Measurements from ENCODE around the gene KDM4C. TPM values are rescaled to one million over a fixed set of nuclear protein-coding genes. Genes with fewer than 3 reads are reported as not detected.

The KDM4C gene
- total RNA-seq, 1 experiment from 2014 or later, result 4.8 TPM

DNA sequence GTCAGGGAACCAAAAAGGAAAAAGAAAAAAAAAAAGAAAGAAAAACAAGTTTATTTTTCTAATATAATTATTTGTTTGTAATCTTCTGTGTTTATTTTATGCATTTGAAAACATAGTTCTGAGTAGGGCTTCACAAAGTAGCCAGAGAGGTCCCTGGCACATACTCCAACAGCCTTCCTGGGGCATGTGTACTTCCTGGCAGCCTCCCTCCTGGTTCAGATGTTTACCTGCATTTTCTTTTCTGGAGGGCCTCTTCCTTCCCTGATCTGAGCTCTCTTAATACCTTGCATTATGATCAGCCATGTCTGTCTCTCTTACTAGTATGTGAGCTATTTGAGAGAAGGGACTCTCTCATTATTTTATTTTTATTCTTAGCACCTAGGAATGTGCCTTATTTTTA, 361.8 kb downstream of the KDM4C start:
- H3K27ac ChIP-seq (ENCODE audit: low read depth, low read length, poor library complexity, severe bottlenecking), result no peak overlapping the region
- POLR2A ChIA-PET (ENCODE audit: low non-redundant PET), result no interaction called here
- no peak for DNase-seq (ENCODE audit: low spot score)
- H3K9me3 ChIP-seq (ENCODE audit: low read depth, low read length, poor library complexity, severe bottlenecking), result no peaks in the 10 kb centered on the region
- no peaks in the 10 kb centered on the region for H3K36me3 ChIP-seq (ENCODE audit: insufficient read depth, low read length, poor library complexity, severe bottlenecking)
- BruUV-seq (replicated peaks), result no TSS peak
- CTCF ChIA-PET, result no interaction called here
- intact Hi-C loops (cut with micrococcal nuclease; ENCODE audit: unreplicated experiment), result no loop called here
- TF ChIP-seq EZH2 (IDR thresholded peaks at IDR 0.05; ENCODE audit: borderline replicate concordance, low read depth, low read length, poor library complexity, severe bottlenecking) (no peak), CTCF (conservative IDR thresholded peaks at IDR 0.05; ENCODE audit: low read depth, low read length) (no peak)
- H3K4me1 ChIP-seq (ENCODE audit: insufficient read depth, low read length, poor library complexity, severe bottlenecking), result no peaks in the 10 kb centered on the region
- H3K27me3 ChIP-seq (replicated peaks; ENCODE audit: insufficient read depth, low read depth, low read length, poor library complexity), result no peaks in the 10 kb centered on the region
- H3K4me3 ChIP-seq (ENCODE audit: low read depth, low read length, poor library complexity, severe bottlenecking), result no peak overlapping the region

- TF ChIP-seq EZH2 (IDR thresholded peaks at IDR 0.05; ENCODE audit: borderline replicate concordance, low read depth, low read length, poor library complexity, severe bottlenecking) (no peak), CTCF (conservative IDR thresholded peaks at IDR 0.05; ENCODE audit: low read depth, low read length) (no peak)
- H3K36me3 ChIP-seq (ENCODE audit: insufficient read depth, low read length, poor library complexity, severe bottlenecking), result no peaks in the 10 kb centered on the region
- H3K9me3 ChIP-seq (ENCODE audit: low read depth, low read length, poor library complexity, severe bottlenecking), result no peaks in the 10 kb centered on the region
- H3K27ac ChIP-seq (ENCODE audit: low read depth, low read length, poor library complexity, severe bottlenecking), result no peak overlapping the region
- CTCF ChIA-PET, result no interaction called here
- no peaks in the 10 kb centered on the region for H3K27me3 ChIP-seq (replicated peaks; ENCODE audit: insufficient read depth, low read depth, low read length, poor library complexity)
- no peaks in the 10 kb centered on the region for H3K4me1 ChIP-seq (ENCODE audit: insufficient read depth, low read length, poor library complexity, severe bottlenecking)
- H3K4me3 ChIP-seq (ENCODE audit: low read depth, low read length, poor library complexity, severe bottlenecking), result no peak overlapping the region
- DNase-seq (ENCODE audit: low spot score), result no peak
- intact Hi-C loops (cut with micrococcal nuclease; ENCODE audit: unreplicated experiment), result no loop called here
- POLR2A ChIA-PET (ENCODE audit: low non-redundant PET), result no interaction called here
- no TSS peak for BruUV-seq (replicated peaks)
Measured at GRCh38 chr9:7121055-7121454, 363.3 kb downstream of the KDM4C start.

DNA sequence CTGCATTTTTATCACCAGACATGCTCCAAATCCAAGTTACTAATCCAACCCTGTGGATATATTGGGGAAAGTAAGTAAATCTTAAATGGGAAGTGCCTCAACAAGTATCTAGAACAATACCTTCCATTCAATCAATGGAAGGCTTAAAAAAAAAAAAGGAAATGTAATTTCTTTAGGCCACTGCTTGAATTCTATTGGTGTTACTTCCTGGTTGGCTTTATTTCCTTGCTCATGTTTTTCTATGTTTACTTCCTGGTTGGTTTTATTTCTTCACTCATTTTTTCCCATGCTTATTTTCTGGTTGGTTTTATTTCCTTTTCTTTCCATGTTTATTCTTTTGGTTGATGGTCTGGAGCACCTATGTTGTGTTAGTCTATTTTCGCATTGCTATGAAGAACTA, 363.9 kb downstream of the KDM4C start:
- no peaks in the 10 kb centered on the region for H3K27me3 ChIP-seq (replicated peaks; ENCODE audit: insufficient read depth, low read depth, low read length, poor library complexity)
- POLR2A ChIA-PET (ENCODE audit: low non-redundant PET), result no interaction called here
- CTCF ChIA-PET, result no interaction called here
- no peaks in the 10 kb centered on the region for H3K36me3 ChIP-seq (ENCODE audit: insufficient read depth, low read length, poor library complexity, severe bottlenecking)
- no peaks in the 10 kb centered on the region for H3K4me1 ChIP-seq (ENCODE audit: insufficient read depth, low read length, poor library complexity, severe bottlenecking)
- no peak overlapping the region for H3K27ac ChIP-seq (ENCODE audit: low read depth, low read length, poor library complexity, severe bottlenecking)
- intact Hi-C loops (cut with micrococcal nuclease; ENCODE audit: unreplicated experiment), result no loop called here
- BruUV-seq (replicated peaks), result no TSS peak
- no peak for DNase-seq (ENCODE audit: low spot score)
- no peak overlapping the region for H3K4me3 ChIP-seq (ENCODE audit: low read depth, low read length, poor library complexity, severe bottlenecking)
- H3K9me3 ChIP-seq (ENCODE audit: low read depth, low read length, poor library complexity, severe bottlenecking), result no peaks in the 10 kb centered on the region
- no peak for TF ChIP-seq EZH2 (IDR thresholded peaks at IDR 0.05; ENCODE audit: borderline replicate concordance, low read depth, low read length, poor library complexity, severe bottlenecking)
- no peak for TF ChIP-seq CTCF (conservative IDR thresholded peaks at IDR 0.05; ENCODE audit: low read depth, low read length)
